HPDE6-E6E7 (cell line): ENCODE data around the gene NEDD4L.
A peak's percentile ranks its signal among the peaks of the same experiment; 100 is the strongest.

Experiments
- DNase-seq: peaks from one replicate; pipeline ENCODE4 v3.0.0; 2011; ENCODE audit warnings: missing footprints; ENCODE audit errors: extremely low spot score

NEDD4L gene

GRCh38 chr18:58117786-58118403 is 73.9 kb downstream of the NEDD4L start:
- DNase-seq, result peak; percentile 76

- no peak for DNase-seq
These were observed 74.5 kb downstream of the NEDD4L start for GRCh38 chr18:58118536-58118935.

- no peak for DNase-seq
These were observed 75.8 kb downstream of the NEDD4L start for GRCh38 chr18:58119819-58120218.

- DNase-seq, result no peak
These were observed 80.4 kb downstream of the NEDD4L start for GRCh38 chr18:58124475-58124874.

GRCh38 chr18:58125183-58125582 is 81.2 kb downstream of the NEDD4L start:
- DNase-seq, result no peak

- no peak for DNase-seq
These were observed 81.7 kb downstream of the NEDD4L start for GRCh38 chr18:58125756-58126155.

GRCh38 chr18:58128381-58129374 is 84.7 kb downstream of the NEDD4L start:
- DNase-seq, result no peak

- no peak for DNase-seq
These were observed 88.7 kb downstream of the NEDD4L start for GRCh38 chr18:58132595-58133261.

- DNase-seq, result no peak
These were observed 91.2 kb downstream of the NEDD4L start for GRCh38 chr18:58135183-58135641.

- peak; percentile 70 for DNase-seq
These were observed 91.8 kb downstream of the NEDD4L start for GRCh38 chr18:58135701-58136331.

- DNase-seq, result no peak
These were observed 92.9 kb downstream of the NEDD4L start for GRCh38 chr18:58136879-58137278.

- DNase-seq, result no peak
These were observed 95.7 kb downstream of the NEDD4L start for GRCh38 chr18:58139459-58140386.

GRCh38 chr18:58140387-58141325 is 96.6 kb downstream of the NEDD4L start:
- DNase-seq, result no peak

GRCh38 chr18:58143386-58143785 is 99.4 kb downstream of the NEDD4L start:
- DNase-seq, result no peak

GRCh38 chr18:58144106-58144505 is 100.1 kb downstream of the NEDD4L start:
- DNase-seq, result no peak

- no peak for DNase-seq
These were observed 100.8 kb downstream of the NEDD4L start for GRCh38 chr18:58144671-58145285.

GRCh38 chr18:58146099-58146498 is 102.1 kb downstream of the NEDD4L start:
- no peak for DNase-seq

- DNase-seq, result no peak
These were observed 105.0 kb downstream of the NEDD4L start for GRCh38 chr18:58148954-58149471.

- DNase-seq, result no peak
These were observed 106.7 kb downstream of the NEDD4L start for GRCh38 chr18:58150772-58151171.
